K562 treated with DMSO at 1 percent for 12 hours (cell line): ENCODE measurements around the gene KIAA1755. TPM values are rescaled to one million over a fixed set of nuclear protein-coding genes. Genes with fewer than 3 reads are reported as not detected.

Experiments
- total RNA-seq: library from RNA; unstranded; fragments of 300-600 nt; gene quantifications from 2 replicates; pipeline ENCODE4 v1.2.3, GENCODE V29; 2022; ENCODE audit not compliant: insufficient read depth

Gene KIAA1755
- total RNA-seq, result not detected in 2 replicates

GRCh38 chr20:38260378-38261053 lies at the start of gene KIAA1755:
TSS of gene KIAA1755 (minus strand) at chr20:38260735. CDS start at chr20:38260500, 235 bp downstream.

GRCh38 chr20:38303908-38304379 lies 43.4 kb upstream of the KIAA1755 start, which contains the start of gene BPI:
TSS of gene BPI (plus strand) at chr20:38304156. CDS start at chr20:38304224, 68 bp downstream.

GRCh38 chr20:38165089-38165965 lies 95.2 kb downstream of the KIAA1755 start, which contains the start of gene TGM2:
TSS of gene TGM2 (minus strand) at chr20:38165270. CDS start at chr20:38165198, 72 bp downstream.

Other genes with a start within 250 kb of the KIAA1755 start
- gene TTI1, start 227.3 kb downstream of the KIAA1755 start, total RNA-seq, result 11.5 and 33.2 TPM in 2 replicates
- gene RPRD1B, start 227.0 kb downstream of the KIAA1755 start, total RNA-seq, result 11.4 and 25.5 TPM in 2 replicates
- gene TGM2, start 95.5 kb downstream of the KIAA1755 start, total RNA-seq, result 43.8 and 80.6 TPM in 2 replicates
- gene BPI, start 43.4 kb upstream of the KIAA1755 start, total RNA-seq, result not detected in 2 replicates
- gene LBP, start 85.7 kb upstream of the KIAA1755 start, total RNA-seq, result not detected in 2 replicates
- 19.3 and 25.9 TPM in 2 replicates for gene SNHG17, start 174.6 kb upstream of the KIAA1755 start, total RNA-seq
- 4.6 and 24.6 TPM in 2 replicates for gene RALGAPB, start 212.1 kb upstream of the KIAA1755 start, total RNA-seq